ENCODE results near the gene PPP6R1. TPM values are rescaled to one million over a fixed set of nuclear protein-coding genes. Genes with fewer than 3 reads are reported as not detected.

Gene PPP6R1
- total RNA-seq, 2 donors from 2014 or later, result 49.5 to 112 TPM

GRCh38 chr19:55241143-55241934 lies 17.5 kb downstream of the PPP6R1 start:
- no peak for DNase-seq (ENCODE audit: low spot score)
- intact Hi-C loops (cut with DNase I), result no loop called here
- peaks cover 40 to 63% of the 10 kb centered on the region in 2 donors for H3K36me3 ChIP-seq

GRCh38 chr19:55240713-55241020 lies 18.1 kb downstream of the PPP6R1 start:
- Histone ChIP-seq H3K27ac (no peak overlapping the region), H3K9me3 (no peaks in the 10 kb centered on the region), H3K4me1 (replicated peaks) (no peaks in the 10 kb centered on the region), H3K27me3 (replicated peaks; ENCODE audit: insufficient read depth) (no peaks in the 10 kb centered on the region), H3K36me3 (peaks cover 40 to 61% of the 10 kb centered on the region in 2 donors), H3K4me3 (no peak overlapping the region)
- intact Hi-C loops (cut with DNase I), result no loop called here
- TF ChIP-seq CTCF (IDR thresholded peaks at IDR 0.05) (no peak), POLR2AphosphoS5 (IDR thresholded peaks at IDR 0.05) (no peak), POLR2A (IDR thresholded peaks at IDR 0.05) (no peak)
- no peak for DNase-seq (ENCODE audit: low spot score)
- 85% methylated on average over 6 of the region's 6 CpGs for WGBS

More at GRCh38 chr19:55241143-55241934, 17.5 kb downstream of the PPP6R1 start:
- H3K9me3 ChIP-seq, result no peaks in the 10 kb centered on the region
- H3K27ac ChIP-seq, result no peak overlapping the region
- H3K4me3 ChIP-seq, result no peak overlapping the region
- 88% methylated on average over 30 of the region's 37 CpGs for WGBS
- no peaks in the 10 kb centered on the region for H3K27me3 ChIP-seq (replicated peaks; ENCODE audit: insufficient read depth)
- no peak for TF ChIP-seq POLR2A (IDR thresholded peaks at IDR 0.05)
- TF ChIP-seq POLR2AphosphoS5 (IDR thresholded peaks at IDR 0.05), result no peak
- no peak for TF ChIP-seq CTCF (IDR thresholded peaks at IDR 0.05)
- no peaks in the 10 kb centered on the region for H3K4me1 ChIP-seq (replicated peaks)

GRCh38 chr19:55239004-55239403 lies 19.8 kb downstream of the PPP6R1 start:
- H3K27ac ChIP-seq, result no peak overlapping the region
- no peaks in the 10 kb centered on the region for H3K4me1 ChIP-seq (replicated peaks)
- intact Hi-C loops (cut with DNase I), result no loop called here
- no peak for DNase-seq (ENCODE audit: low spot score)
- TF ChIP-seq POLR2A (IDR thresholded peaks at IDR 0.05), result no peak
- TF ChIP-seq CTCF (IDR thresholded peaks at IDR 0.05), result no peak
- no peak for TF ChIP-seq POLR2AphosphoS5 (IDR thresholded peaks at IDR 0.05)
- no peaks in the 10 kb centered on the region for H3K27me3 ChIP-seq (replicated peaks; ENCODE audit: insufficient read depth)
- H3K36me3 ChIP-seq, result peaks cover 28 to 45% of the 10 kb centered on the region in 2 donors
- no peaks in the 10 kb centered on the region for H3K9me3 ChIP-seq
- no peak overlapping the region for H3K4me3 ChIP-seq
- WGBS, result 89% methylated on average over 12 of the region's 12 CpGs

GRCh38 chr19:55238030-55238429 lies 20.8 kb downstream of the PPP6R1 start:
- H3K27me3 ChIP-seq (replicated peaks; ENCODE audit: insufficient read depth), result no peaks in the 10 kb centered on the region
- intact Hi-C loops (cut with DNase I), result no loop called here
- no peak for DNase-seq (ENCODE audit: low spot score)
- H3K4me3 ChIP-seq, result no peak overlapping the region
- no peaks in the 10 kb centered on the region for H3K9me3 ChIP-seq
- H3K4me1 ChIP-seq (replicated peaks), result no peaks in the 10 kb centered on the region
- 90% methylated on average over 8 of the region's 8 CpGs for WGBS
- peaks cover 26 to 45% of the 10 kb centered on the region in 2 donors for H3K36me3 ChIP-seq
- TF ChIP-seq POLR2AphosphoS5 (IDR thresholded peaks at IDR 0.05) (no peak), POLR2A (IDR thresholded peaks at IDR 0.05) (no peak), CTCF (IDR thresholded peaks at IDR 0.05) (no peak)
- H3K27ac ChIP-seq, result no peak overlapping the region

- DNase-seq (ENCODE audit: low spot score), result no peak
- Histone ChIP-seq H3K4me1 (replicated peaks) (no peaks in the 10 kb centered on the region), H3K27ac (no peak overlapping the region), H3K4me3 (no peak overlapping the region), H3K9me3 (no peaks in the 10 kb centered on the region), H3K27me3 (replicated peaks; ENCODE audit: insufficient read depth) (no peaks in the 10 kb centered on the region), H3K36me3 (peaks cover 14 to 38% of the 10 kb centered on the region in 2 donors)
- intact Hi-C loops (cut with DNase I), result no loop called here
- TF ChIP-seq POLR2A (IDR thresholded peaks at IDR 0.05) (no peak), POLR2AphosphoS5 (IDR thresholded peaks at IDR 0.05) (no peak), CTCF (IDR thresholded peaks at IDR 0.05) (no peak)
- WGBS, result 86% methylated on average over 5 of the region's 5 CpGs
Measured at GRCh38 chr19:55232986-55233385, 25.8 kb downstream of the PPP6R1 start.
